SK-N-MC (cell line): ENCODE measurements around the gene NACC2.

Experiments used
- DNase-seq: peaks from one replicate; pipeline ENCODE4 v3.0.0-alpha.2; 2011; ENCODE audit warnings: low read depth, low spot score
- H3K27ac ChIP-seq: fragments of 200-600 bp; sonication (generic); 2 replicates; pipeline ENCODE4 v1.5.1; 2016; ENCODE audit warnings: mixed run types
- H3K36me3 ChIP-seq: fragments of 200-600 bp; sonication (generic); 2 replicates; pipeline ENCODE4 v1.6.1; 2017; ENCODE audit warnings: antibody characterized with exemption, low read length, mixed read lengths; ENCODE audit not compliant: insufficient read depth
- H3K4me3 ChIP-seq: fragments of 200-600 bp; sonication (generic); 2 replicates; pipeline ENCODE4 v1.5.1; 2016
- H3K9ac ChIP-seq: fragments of 200-600 bp; sonication (generic); 2 replicates; pipeline ENCODE4 v1.8.0; 2017; ENCODE audit warnings: mixed run types, mixed read lengths; ENCODE audit not compliant: insufficient read length
- H3K9me3 ChIP-seq: fragments of 200-600 bp; sonication (generic); 2 replicates; pipeline ENCODE4 v1.6.1; 2017; ENCODE audit warnings: low read depth, mild to moderate bottlenecking, antibody characterized with exemption, low read length, moderate library complexity, mixed read lengths
- EZH2 ChIP-seq: fragments of 200-600 bp; sonication (generic); IDR thresholded peaks from one replicate; pipeline ENCODE4 v1.6.1; 2017; ENCODE audit warnings: antibody characterized with exemption
- FOXP2 ChIP-seq: optimal IDR thresholded peaks from 2 replicates; pipeline ENCODE3; 2011; ENCODE audit warnings: mild to moderate bottlenecking, moderate library complexity; ENCODE audit not compliant: insufficient read depth; ENCODE audit errors: extremely low read length, control extremely low read depth
- POLR2AphosphoS5 ChIP-seq: IDR thresholded peaks from 2 replicates; pipeline ENCODE4 v1.6.1; 2012; ENCODE audit warnings: mild to moderate bottlenecking, low read depth, low read length, borderline replicate concordance

The NACC2 gene

DNA sequence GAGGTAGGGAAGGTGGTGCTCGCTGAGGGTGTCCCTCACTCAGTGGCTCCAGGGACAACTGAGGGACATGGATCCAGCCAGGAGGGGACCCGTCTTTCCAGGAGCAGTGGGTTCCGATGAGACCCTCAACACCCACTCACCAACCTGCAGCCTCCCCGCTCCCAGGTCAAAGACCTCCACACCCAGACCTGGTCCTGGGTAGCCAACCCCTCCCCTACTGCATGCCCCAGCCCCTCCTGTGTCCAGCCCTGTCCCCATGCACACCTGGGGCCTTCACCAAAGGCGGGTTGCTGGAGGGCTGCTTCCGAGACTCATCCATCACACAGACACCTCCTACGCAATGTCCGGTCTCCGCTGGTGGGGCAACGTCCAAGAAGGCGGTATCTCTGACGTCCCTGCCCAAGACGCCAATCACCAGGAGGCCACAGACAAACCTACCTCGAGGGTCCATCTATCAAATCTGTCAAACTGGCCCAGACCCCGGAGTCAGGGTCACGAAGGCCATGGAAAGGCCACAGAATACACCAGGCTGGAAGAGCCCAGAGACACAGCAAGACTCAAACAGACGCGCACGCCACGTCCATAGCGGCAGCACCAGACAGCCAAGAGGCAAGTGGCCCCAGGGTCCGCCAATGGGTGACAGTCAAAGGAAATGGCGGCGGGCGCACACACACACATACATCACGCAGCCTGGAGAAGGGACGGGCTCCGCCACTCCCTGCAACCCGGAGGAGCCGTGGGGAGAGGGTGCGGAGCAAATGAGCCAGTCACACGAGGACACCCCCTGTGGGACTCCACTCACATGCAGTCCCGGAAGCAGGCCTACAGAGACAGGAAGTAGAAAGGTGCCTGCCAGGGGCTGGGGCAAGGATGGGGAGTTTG, 10.8 kb downstream of the NACC2 start:
- no peak overlapping the region for H3K9ac ChIP-seq
- no peaks in the 10 kb centered on the region for H3K9me3 ChIP-seq
- H3K27ac ChIP-seq = peak overlapping the region; percentile 67; the same call in 1 of the 2 replicates
- TF ChIP-seq EZH2 = no peak
- no peak for TF ChIP-seq FOXP2
- no peak for TF ChIP-seq POLR2AphosphoS5
- H3K36me3 ChIP-seq = no peaks in the 10 kb centered on the region
- no peak for DNase-seq
- H3K4me3 ChIP-seq = no peak overlapping the region

DNA sequence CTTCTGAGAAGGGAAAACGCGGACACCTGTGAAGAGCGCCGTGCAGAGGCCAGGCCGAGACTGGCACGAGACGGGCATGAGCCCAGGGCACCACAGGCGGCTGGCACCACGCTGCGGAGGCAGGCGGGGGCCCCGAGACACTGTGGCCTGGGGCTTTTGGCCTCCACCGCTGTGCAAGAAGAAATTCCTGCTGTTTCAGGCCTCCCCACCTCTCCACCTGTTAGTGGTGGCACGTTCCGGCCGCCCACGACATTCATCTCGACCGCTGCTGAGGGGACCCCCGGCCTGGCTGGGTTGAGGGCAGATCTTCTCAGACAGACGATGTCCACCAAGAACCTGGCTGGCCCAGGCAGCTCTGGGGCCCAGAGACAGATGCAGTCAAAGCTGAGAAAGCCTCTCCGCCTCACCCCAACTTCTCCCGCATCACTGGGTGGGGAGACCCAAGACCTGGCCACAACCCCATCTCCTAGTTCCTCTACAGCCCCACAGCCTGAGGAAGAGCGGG, 11.5 kb downstream of the NACC2 start:
- no peak overlapping the region for H3K4me3 ChIP-seq
- TF ChIP-seq POLR2AphosphoS5 = no peak
- no peak for TF ChIP-seq FOXP2
- TF ChIP-seq EZH2 = no peak
- no peak overlapping the region for H3K27ac ChIP-seq
- H3K36me3 ChIP-seq = no peaks in the 10 kb centered on the region
- H3K9ac ChIP-seq = no peak overlapping the region
- DNase-seq = no peak
- no peaks in the 10 kb centered on the region for H3K9me3 ChIP-seq

DNA sequence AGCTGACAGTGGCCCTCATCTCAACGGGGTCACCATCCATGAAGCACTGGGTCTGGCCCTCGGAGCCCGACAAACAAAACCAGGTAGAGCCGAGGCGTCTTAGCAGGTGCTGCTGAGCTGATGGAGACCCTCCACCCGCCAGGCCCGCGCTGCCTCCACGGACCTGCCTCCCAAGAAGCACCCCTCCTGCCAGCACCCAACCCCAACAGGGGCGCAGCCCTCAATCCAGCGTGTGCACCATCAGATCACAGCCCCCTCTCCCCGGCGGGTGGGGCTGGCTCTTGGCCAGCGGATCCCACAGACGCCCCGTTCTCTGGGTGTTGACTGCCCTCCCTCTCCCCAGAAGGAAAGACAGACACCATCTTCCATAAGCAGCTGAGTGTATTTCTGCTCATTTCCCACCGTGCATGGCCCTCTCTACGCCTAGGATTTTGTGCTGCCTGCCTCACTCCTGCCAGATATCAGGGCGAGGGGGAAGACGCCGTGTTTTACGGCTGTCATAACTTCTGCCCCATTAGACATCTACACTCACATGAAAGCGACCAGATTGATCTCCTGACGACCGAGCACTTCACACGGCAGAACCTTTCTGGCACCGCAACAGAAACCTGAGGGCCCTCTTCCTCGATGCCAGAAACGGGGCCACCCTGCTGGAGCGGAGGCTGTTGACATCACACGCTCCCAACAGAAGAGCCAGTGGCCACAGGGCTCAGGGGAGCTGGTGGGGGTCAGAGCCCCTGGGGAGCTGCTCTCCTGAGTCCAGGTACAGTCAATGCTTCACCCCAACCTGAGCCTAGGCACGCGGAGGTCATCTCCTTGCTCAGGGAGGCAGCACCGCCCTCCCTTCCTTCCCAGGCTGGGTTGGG, 12.4 kb downstream of the NACC2 start:
- DNase-seq = no peak
- Histone ChIP-seq H3K36me3 (no peaks in the 10 kb centered on the region), H3K4me3 (no peak overlapping the region), H3K27ac (no peak overlapping the region), H3K9ac (no peak overlapping the region), H3K9me3 (no peaks in the 10 kb centered on the region)
- TF ChIP-seq POLR2AphosphoS5 = no peak
- no peak for TF ChIP-seq EZH2
- no peak for TF ChIP-seq FOXP2

DNA sequence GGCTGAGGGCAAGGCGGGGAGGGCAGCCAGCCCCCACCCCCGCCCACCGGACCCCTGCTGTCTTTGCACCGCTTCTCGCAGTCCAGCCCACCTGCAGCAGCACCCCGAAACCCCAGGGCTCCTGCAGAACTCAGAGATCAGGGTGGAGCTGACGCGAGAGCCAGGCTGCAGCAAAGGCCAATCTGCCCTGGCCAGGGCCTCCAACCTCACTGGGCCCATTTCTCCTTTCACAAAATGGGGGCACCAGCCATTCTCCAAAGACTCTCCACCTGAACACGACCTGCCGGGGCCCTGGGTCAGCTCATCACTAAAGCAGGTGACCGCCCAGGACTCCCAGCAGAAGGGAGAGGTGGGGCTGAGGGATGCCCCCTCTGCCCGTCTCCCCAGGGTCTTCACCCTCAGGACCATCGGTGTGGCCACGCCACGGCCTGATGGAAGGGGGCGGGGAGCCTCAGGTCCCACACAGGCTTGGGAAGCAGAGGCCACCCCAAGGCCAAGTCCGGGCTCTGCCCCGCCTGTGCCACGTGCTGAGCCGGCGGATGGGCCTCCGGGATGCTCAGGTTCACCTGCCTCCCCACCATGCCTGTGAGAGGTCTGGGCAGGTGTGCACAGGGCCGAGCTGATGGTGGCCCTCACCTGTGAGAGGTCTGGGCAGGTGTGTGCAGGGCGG, 13.1 kb downstream of the NACC2 start:
- Histone ChIP-seq H3K36me3 (no peaks in the 10 kb centered on the region), H3K4me3 (no peak overlapping the region), H3K9ac (no peak overlapping the region), H3K27ac (no peak overlapping the region), H3K9me3 (no peaks in the 10 kb centered on the region)
- DNase-seq = no peak
- TF ChIP-seq EZH2 (no peak), POLR2AphosphoS5 (no peak), FOXP2 (no peak)

DNA sequence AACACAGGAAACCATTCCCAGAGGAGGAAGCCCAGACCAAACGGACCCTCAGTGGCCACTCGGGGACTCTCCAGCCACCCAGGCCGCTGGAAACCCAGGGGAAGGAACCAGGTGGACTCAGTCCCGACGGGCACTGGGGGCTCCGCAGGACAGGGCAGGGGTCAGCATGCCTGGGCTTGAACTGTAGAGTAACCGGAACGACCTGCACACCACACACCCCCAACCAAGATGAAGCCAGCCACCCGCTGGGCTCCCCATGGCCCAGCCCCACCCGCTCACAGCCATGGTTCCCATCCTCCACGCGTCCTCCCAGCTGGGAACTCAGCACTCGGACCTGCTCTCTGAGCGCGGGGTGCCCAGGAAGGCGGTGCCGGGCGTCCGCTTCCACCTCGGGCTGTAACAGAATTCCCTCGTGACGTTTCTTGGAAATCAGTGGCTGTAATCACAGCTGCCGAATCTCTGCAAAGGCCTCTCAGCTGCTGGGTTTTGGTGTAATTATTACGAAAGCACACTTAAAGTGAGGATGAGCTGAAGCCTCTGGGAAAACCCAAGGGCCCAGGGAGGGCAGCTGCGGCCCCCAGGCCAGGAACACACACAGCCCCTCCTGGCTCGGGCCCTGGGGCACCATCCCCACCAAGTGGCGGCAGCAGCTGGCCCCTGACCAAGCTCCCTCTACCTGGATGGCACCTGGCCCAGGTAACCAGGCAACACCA, 13.8 kb downstream of the NACC2 start:
- no peaks in the 10 kb centered on the region for H3K36me3 ChIP-seq
- H3K27ac ChIP-seq = no peak overlapping the region
- no peak overlapping the region for H3K4me3 ChIP-seq
- no peaks in the 10 kb centered on the region for H3K9me3 ChIP-seq
- no peak for TF ChIP-seq FOXP2
- TF ChIP-seq EZH2 = no peak
- H3K9ac ChIP-seq = no peak overlapping the region
- no peak for DNase-seq

DNA sequence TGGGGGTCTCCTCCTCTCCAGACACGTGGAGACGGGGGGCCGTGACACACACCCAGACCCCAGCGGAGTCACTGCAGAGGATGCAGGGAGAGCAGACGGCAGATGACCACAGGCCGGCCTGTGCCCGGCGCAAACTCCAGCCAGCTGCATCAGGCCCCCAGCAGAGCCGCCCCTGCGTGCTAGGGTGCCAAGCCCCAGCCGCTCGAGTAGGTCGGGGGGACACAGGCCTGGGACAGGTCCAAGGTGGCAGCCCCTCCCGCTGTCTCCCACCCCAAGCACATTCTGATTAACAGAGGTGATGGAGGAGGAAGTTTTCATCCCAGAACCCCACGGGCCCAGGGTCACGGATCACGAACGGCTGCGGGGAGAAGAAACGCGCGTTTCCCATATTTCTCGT, 14.4 kb downstream of the NACC2 start:
- no peaks in the 10 kb centered on the region for H3K36me3 ChIP-seq
- no peak overlapping the region for H3K9ac ChIP-seq

GRCh38 chr9:136079916-136080246, 15.2 kb downstream of the NACC2 start:
- TF ChIP-seq EZH2 (no peak), FOXP2 (no peak), POLR2AphosphoS5 (no peak)
- no peak for DNase-seq
- no peaks in the 10 kb centered on the region for H3K9me3 ChIP-seq
- H3K36me3 ChIP-seq = no peaks in the 10 kb centered on the region; the same call in 1 of the 2 replicates
- no peak overlapping the region for H3K4me3 ChIP-seq
- no peak overlapping the region for H3K27ac ChIP-seq
- H3K9ac ChIP-seq = no peak overlapping the region

More for the DNA sequence above, 14.4 kb downstream of the NACC2 start:
- TF ChIP-seq FOXP2 = no peak
- no peak for TF ChIP-seq EZH2
- no peak for TF ChIP-seq POLR2AphosphoS5
- DNase-seq = no peak
- Histone ChIP-seq H3K9me3 (no peaks in the 10 kb centered on the region), H3K4me3 (no peak overlapping the region), H3K27ac (no peak overlapping the region)
